Inflammatory macrophage treated with lipopolysaccharide for 1 hour (primary cell): ENCODE results near the gene NKD2.
"Not testable (repeated sequence)": the region's sequence is repeated elsewhere in the genome, so short reads cannot be mapped to it uniquely, and the experiment has no call there.

Experiments
- DNase-seq, 2 donors: peaks; one replicate each; pipeline ENCODE4 v3.0.0-alpha.2; 2020 to 2022

NKD2 gene

DNA sequence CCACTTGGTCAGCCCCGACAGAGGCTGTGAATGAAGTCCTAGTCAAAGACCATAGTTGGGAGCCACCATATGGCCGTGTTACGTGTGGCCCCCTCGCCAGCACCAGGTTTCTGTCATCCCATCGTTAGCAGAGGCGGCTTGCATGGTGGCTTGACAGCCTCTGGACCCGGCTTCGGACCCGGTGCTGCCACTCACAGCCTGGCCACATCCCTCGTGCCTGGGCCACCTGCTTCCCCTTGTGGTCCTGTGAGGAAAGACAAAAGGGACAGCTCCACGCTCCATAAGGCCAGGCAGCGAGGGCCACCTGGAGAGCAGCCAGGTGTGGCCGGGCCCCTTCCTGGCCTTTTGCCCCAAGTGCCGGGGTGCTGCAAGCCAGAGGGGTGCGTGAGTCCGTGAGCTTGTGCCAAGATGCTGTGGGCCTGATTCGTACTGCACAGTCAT lies 6.2 kb downstream of the NKD2 start:
- no peak for DNase-seq

- no peak for DNase-seq
Observed at GRCh38 chr5:1015507-1015906, 6.9 kb downstream of the NKD2 start.

GRCh38 chr5:1016036-1016435 lies 7.4 kb downstream of the NKD2 start:
- no peak for DNase-seq

DNA sequence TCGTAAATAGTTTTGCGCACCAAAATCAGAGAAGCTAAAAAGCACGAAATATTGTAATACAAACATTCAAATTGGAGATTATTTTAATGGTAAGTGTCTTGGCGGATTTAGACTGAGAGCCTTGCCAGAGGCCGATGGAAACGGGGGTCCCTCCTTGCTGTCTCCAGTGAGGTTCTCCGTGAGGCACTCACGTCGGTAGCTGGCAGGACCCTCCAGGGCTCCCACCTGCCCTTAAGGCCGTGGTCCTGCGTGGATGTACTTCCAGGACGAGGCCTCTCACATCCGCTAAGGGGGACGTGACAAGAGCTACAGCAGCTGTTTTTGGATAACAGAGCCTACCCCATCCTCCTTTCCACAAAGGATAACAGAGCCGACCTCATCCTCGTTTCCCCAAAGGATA lies 7.9 kb downstream of the NKD2 start:
- no peak for DNase-seq

GRCh38 chr5:1017056-1017455 lies 8.5 kb downstream of the NKD2 start:
- no peak for DNase-seq

DNA sequence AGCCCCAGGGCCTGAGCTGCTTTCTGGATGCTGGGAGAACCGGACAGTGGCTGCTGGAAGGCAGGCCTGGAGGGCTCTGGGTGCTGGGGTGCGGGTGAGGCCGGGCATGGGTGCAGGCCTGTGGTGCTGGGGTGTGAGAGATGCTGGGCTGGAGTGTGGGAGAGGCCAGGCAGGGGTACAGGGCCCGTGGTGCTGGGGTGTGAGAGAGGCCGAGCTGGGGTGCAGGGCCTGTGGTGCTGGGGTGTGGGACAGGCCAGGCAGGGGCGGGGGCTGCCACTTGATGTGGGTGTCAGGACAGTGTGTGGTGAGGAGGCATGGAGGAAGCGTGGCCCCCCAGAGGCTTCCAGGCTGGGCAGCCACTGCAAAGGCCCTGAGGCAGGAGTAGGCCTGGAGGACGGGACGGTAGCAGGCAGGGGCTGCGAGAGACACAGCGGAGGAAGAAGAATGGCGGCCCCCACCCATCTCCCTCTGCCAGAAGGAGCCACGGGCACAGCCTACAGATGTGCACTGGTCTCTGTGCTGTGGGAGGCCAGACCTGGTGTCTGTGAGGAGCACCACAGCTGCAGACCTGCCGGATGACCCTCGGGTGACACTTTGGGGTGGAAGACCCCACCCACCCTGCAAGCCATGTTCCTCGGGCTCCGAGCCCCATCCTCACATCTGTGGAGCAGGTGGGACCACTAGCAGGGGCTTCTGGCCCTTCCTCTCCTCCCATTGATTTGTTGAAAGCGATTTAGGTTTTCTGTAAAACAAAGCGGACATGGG lies 9.3 kb downstream of the NKD2 start:
- DNase-seq: no peak

- DNase-seq: no peak
Observed at GRCh38 chr5:1018596-1018995, 10.0 kb downstream of the NKD2 start.

GRCh38 chr5:1019001-1019905 lies 10.7 kb downstream of the NKD2 start:
- no peak for DNase-seq

- DNase-seq: no peak
Observed at GRCh38 chr5:1020452-1020961, 11.9 kb downstream of the NKD2 start.

- no peak for DNase-seq
Observed at GRCh38 chr5:1021136-1021968, 12.8 kb downstream of the NKD2 start.

- not testable (repeated sequence) for DNase-seq
Observed at GRCh38 chr5:1021969-1022336, 13.4 kb downstream of the NKD2 start.

GRCh38 chr5:1026700-1027621 lies 18.4 kb downstream of the NKD2 start:
- no peak for DNase-seq

DNA sequence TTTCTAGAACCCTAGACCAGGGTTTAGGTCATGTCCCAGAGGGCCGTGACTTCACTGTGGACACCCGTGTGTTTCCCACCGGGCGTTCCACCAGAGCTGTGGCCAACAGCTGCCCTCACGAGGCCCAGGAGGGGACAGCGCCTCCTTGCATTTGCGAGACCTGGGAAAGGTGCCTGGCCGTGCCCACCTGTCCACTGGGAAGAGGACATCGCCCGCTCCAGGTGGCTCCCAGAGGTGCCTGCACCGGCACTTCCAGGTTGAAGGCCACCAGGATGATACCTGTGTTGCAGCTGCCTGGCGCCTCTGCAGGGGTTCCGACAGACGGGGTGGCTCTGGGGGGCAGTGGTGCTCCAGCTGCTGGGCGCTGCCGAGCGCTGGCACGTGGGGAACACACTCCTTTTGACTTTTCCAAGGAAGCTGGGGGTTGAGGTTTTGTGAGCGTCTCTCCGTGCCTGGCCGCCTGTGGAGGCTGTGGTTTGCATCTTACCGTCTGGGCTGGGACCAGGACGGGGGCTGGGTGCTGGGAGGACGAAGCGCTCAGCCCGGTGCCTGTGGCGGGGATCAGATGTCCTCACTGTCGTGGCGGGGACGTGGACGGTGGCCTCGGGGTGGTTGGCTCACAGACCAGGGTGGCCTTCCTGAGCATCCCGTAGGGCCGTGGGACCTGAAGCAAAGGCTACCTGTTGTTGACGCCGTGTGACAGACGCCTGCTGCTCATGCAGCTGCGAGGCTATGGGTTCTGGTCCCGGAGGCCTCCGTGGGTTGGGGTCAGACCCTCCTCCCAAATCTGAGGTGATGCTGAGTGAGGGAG lies 19.2 kb downstream of the NKD2 start:
- DNase-seq: no peak

DNA sequence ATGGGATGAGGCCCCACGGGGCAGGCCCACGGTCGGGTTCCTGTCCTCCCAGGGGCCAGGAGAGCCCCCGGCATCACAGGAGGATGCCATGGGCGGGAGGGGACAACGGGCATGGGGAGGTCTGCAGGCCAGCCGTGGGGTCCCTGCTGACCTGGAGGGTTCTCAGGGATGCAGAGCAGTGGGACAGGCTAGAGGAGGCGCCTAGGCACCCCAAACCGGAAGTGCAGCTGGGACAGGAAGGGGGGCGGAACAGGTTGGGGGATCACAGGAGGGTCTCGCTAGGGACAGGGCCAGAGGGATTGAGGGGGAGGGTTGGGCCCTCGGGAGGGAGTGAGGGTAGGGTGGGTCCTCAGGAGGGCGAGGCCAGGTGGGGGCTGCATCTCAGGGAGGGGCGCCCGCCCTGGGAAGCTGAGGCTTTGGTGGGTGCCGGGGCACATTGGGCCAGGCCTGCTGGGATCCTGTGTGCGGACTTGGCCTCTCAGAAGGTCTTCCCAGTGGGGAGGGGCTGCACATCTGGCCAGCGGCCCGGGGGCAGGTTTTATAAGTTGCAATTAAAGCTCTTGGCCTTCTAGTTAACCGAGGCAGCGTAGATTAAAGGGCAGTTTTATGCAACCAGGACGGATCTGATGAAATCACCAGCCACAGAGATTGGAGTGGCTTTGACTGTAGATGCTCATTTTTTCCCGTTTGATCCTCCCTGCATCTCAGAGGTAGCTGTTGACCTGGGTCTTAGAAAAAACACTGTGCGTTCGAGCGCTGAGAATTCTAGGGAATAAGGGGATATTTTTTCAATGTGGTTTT lies 20.1 kb downstream of the NKD2 start:
- no peak for DNase-seq

GRCh38 chr5:1029282-1029944 lies 20.8 kb downstream of the NKD2 start:
- no peak for DNase-seq

GRCh38 chr5:1029945-1030625 lies 21.5 kb downstream of the NKD2 start:
- DNase-seq: no peak

DNA sequence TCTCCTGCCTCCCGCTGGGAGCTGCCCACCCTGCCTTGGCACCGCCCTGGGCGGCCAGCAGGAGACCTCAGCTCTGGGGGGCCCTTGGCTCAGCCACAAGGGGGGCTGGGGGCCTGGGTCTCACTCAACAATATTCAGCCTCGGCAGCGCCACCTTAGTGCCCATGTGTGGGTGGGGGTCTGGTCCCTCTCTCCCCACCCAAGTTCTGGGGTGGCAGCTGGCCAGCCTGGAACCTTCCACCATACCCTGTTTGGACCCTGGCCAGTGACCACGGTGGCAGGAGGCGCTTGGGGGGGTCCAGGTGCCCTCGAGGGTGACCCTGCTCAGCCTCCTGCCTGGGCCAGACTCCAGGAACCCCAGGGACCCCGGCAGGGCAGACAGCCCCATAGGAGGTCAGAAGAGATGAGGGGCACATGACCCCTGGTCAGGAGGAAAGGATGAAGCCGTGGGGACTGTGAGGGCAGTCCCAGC lies 22.2 kb downstream of the NKD2 start:
- DNase-seq: no peak

DNA sequence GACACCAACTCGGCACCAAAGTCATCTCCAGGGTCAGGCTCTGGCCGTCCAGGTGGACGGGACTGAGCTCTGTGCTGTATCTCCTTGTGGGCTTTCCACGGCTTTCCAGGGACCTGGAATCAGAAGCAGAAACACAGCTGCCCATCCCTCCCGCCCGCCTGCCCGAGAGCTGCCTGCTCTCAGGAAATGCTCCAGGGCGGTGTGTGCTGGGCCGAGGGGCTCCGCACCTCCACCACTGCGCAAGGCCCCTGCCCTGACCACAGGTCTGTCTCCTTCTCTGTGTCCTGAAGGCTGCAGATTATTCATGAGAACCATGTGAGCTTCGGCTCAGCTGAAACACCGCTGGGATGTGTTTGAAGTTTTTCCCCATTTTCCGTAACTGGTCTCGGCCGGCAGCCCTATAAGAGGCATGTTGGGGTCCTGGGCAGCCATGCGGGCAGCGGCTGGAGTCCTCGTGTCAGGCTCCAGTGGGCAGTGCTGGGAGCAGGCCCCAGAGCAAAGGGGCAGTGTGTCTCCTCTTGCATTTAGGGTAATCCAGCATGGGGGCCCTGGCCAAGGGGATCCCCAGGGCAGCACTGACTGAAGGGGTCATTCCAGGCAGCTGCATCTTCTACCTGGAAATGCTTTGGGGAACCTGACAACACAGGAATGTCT lies 22.8 kb downstream of the NKD2 start:
- no peak for DNase-seq
